H1 (cell line): ENCODE measurements around the gene WRAP53. TPM values are rescaled to one million over a fixed set of nuclear protein-coding genes. Genes with fewer than 3 reads are reported as not detected.

Source experiments
- RNF2 ChIP-seq: fragments of 200-900, 300-1000 bp; sonication (generic); IDR thresholded peaks from 2 replicates; pipeline ENCODE4 v1.7.1; 2016; ENCODE audit warnings: borderline replicate concordance, low read depth, mild to moderate bottlenecking, antibody characterized with exemption, low read length; ENCODE audit not compliant: poor library complexity, severe bottlenecking; ENCODE audit errors: missing control alignments
- polyA plus RNA-seq, 7 experiments: library from polyadenylated mRNA; depleted of rRNA in 3 of 7; stranded (reverse) in 5 of 7; unstranded in 2 of 7; fragments of >200 nt in 5 of 7; fragments of 200-250 nt in 2 of 7; gene quantifications; 1 replicate in 5 of 7; 2 replicates in 1 of 7; 4 replicates in 1 of 7; pipeline versions ENCODE4 v1.2.1 to v1.2.3, GENCODE V29; 2011 to 2013; ENCODE audit warnings: missing spikeins in 2 of 7, mixed read lengths in 2 of 7
- total RNA-seq: library from RNA; stranded (reverse); fragmentation: NEBNext Ultra II Directional; extraction: Animal tissue kit (Norgen Biotek cat#: 25700); gene quantifications from 2 replicates; pipeline ENCODE4 v1.2.1, GENCODE V29; 2021

WRAP53 gene
- total and polyA plus RNA-seq, 2 of the 8 experiments (the other 6 are each of a cell fraction or from before 2014, with no cell fraction given) = 29.2 to 30.1 TPM

DNA sequence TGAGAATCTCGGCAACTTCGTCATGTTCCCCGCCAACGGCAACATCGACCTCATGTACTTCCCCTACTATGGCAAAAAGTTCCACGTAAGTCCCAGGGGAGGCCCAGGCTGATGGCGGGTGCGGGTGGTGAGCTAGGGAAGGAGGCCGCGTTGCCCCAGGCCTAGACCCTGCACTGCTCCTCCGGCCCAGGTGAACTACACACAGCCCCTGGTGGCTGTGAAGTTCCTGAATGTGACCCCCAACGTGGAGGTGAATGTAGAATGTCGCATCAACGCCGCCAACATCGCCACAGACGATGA is 32.8 kb upstream of the WRAP53 start (continued):
- TF ChIP-seq RNF2 = no peak
